ENCODE measurements around the gene NFIB. TPM values are rescaled to one million over a fixed set of nuclear protein-coding genes. Genes with fewer than 3 reads are reported as not detected.

The NFIB gene
- total and polyA plus RNA-seq, 10 of the 15 experiments (the other 5 are each of a cell fraction or from before 2014, with no cell fraction given): under 0.01 to 0.19 (median 0.05) TPM; not detected in 3

DNA sequence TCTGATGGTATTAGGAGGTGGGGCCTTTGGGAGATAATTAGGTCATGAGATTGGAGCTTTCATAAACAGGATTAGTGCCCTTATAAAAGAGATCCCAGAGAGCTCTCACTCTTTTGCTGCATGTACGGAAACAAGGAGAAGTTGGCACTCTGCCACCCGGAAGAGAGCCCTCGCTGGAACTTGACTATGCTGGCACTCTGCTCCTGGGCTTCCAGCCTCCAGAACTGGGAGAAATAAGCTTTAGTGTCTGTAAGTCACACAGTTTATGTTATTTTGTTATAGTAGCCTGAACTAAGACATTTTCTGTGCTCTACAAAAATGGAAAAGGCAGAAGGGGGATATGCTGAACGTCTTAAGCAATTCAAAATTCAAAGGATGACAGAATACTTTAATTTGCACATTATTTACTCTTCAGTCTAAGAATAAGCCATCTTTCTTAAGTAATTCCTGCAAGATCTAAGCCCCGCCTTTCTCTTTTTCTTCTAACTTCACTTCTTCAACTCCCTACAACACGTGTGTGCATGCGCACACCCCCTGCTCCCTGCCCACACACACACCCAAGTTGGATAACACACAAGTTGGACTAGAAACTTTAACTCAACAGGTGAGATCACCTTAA lies 17.3 kb downstream of the NFIB start:
- RAD21 ChIA-PET (ENCODE audit: unreplicated experiment): no interaction called here
- no peak for ATAC-seq
- no peak for TF ChIP-seq NFYA (IDR thresholded peaks at IDR 0.05; ENCODE audit: borderline replicate concordance, low read depth, low read length)
- TF ChIP-seq EP300 (IDR thresholded peaks at IDR 0.05; ENCODE audit: borderline replicate concordance in 1 of 2, control insufficient read depth in 1 of 2, low read depth in 2 of 2, low read length in 2 of 2): no peak
- TF ChIP-seq CHD2 (IDR thresholded peaks at IDR 0.05; ENCODE audit: borderline replicate concordance, low read depth, low read length): no peak
- TF ChIP-seq, protein P1, sequence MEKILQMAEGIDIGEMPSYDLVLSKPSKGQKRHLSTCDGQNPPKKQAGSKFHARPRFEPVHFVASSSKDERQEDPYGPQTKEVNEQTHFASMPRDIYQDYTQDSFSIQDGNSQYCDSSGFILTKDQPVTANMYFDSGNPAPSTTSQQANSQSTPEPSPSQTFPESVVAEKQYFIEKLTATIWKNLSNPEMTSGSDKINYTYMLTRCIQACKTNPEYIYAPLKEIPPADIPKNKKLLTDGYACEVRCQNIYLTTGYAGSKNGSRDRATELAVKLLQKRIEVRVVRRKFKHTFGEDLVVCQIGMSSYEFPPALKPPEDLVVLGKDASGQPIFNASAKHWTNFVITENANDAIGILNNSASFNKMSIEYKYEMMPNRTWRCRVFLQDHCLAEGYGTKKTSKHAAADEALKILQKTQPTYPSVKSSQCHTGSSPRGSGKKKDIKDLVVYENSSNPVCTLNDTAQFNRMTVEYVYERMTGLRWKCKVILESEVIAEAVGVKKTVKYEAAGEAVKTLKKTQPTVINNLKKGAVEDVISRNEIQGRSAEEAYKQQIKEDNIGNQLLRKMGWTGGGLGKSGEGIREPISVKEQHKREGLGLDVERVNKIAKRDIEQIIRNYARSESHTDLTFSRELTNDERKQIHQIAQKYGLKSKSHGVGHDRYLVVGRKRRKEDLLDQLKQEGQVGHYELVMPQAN (conservative IDR thresholded peaks at IDR 0.05): no peak
- TF ChIP-seq, protein P2, sequence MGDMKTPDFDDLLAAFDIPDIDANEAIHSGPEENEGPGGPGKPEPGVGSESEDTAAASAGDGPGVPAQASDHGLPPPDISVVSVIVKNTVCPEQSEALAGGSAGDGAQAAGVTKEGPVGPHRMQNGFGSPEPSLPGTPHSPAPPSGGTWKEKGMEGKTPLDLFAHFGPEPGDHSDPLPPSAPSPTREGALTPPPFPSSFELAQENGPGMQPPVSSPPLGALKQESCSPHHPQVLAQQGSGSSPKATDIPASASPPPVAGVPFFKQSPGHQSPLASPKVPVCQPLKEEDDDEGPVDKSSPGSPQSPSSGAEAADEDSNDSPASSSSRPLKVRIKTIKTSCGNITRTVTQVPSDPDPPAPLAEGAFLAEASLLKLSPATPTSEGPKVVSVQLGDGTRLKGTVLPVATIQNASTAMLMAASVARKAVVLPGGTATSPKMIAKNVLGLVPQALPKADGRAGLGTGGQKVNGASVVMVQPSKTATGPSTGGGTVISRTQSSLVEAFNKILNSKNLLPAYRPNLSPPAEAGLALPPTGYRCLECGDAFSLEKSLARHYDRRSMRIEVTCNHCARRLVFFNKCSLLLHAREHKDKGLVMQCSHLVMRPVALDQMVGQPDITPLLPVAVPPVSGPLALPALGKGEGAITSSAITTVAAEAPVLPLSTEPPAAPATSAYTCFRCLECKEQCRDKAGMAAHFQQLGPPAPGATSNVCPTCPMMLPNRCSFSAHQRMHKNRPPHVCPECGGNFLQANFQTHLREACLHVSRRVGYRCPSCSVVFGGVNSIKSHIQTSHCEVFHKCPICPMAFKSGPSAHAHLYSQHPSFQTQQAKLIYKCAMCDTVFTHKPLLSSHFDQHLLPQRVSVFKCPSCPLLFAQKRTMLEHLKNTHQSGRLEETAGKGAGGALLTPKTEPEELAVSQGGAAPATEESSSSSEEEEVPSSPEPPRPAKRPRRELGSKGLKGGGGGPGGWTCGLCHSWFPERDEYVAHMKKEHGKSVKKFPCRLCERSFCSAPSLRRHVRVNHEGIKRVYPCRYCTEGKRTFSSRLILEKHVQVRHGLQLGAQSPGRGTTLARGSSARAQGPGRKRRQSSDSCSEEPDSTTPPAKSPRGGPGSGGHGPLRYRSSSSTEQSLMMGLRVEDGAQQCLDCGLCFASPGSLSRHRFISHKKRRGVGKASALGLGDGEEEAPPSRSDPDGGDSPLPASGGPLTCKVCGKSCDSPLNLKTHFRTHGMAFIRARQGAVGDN (IDR thresholded peaks at IDR 0.05): no peak
- TF ChIP-seq, protein P3, sequence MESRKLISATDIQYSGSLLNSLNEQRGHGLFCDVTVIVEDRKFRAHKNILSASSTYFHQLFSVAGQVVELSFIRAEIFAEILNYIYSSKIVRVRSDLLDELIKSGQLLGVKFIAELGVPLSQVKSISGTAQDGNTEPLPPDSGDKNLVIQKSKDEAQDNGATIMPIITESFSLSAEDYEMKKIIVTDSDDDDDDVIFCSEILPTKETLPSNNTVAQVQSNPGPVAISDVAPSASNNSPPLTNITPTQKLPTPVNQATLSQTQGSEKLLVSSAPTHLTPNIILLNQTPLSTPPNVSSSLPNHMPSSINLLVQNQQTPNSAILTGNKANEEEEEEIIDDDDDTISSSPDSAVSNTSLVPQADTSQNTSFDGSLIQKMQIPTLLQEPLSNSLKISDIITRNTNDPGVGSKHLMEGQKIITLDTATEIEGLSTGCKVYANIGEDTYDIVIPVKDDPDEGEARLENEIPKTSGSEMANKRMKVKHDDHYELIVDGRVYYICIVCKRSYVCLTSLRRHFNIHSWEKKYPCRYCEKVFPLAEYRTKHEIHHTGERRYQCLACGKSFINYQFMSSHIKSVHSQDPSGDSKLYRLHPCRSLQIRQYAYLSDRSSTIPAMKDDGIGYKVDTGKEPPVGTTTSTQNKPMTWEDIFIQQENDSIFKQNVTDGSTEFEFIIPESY (IDR thresholded peaks at IDR 0.05): no peak
- no peak for TF ChIP-seq WRNIP1 (IDR thresholded peaks at IDR 0.05; ENCODE audit: borderline replicate concordance, low read depth, low read length)
- no peak for TF ChIP-seq FOXK2 (IDR thresholded peaks at IDR 0.05)
- TF ChIP-seq RB1 (IDR thresholded peaks at IDR 0.05; ENCODE audit: borderline replicate concordance): no peak
- no peak for TF ChIP-seq SMAD1 (IDR thresholded peaks at IDR 0.05; ENCODE audit: low read depth, partially characterized antibody)
- TF ChIP-seq TCF3 (IDR thresholded peaks at IDR 0.05; ENCODE audit: borderline replicate concordance, insufficient read depth, low read depth, low read length): no peak
- TF ChIP-seq POLR2AphosphoS5 (IDR thresholded peaks at IDR 0.05; ENCODE audit: low read length): no peak
- no peak for TF ChIP-seq HSF1 (IDR thresholded peaks at IDR 0.05; ENCODE audit: low read depth, low read length)
- no peak for TF ChIP-seq KDM1A (IDR thresholded peaks at IDR 0.05; ENCODE audit: borderline replicate concordance)
- TF ChIP-seq CHD4 (IDR thresholded peaks at IDR 0.05): no peak

More for the DNA sequence above, 17.3 kb downstream of the NFIB start:
- H4K20me1 ChIP-seq (ENCODE audit: control insufficient read depth, insufficient read depth): no peaks in the 10 kb centered on the region
- in situ Hi-C loops (cut with MboI): no loop called here
- FAIRE-seq: no peak
- H2AFZ ChIP-seq (ENCODE audit: control insufficient read depth, low read depth, low read length): no peak overlapping the region
- no peaks in the 10 kb centered on the region for H3K79me2 ChIP-seq (ENCODE audit: control insufficient read depth, insufficient read depth, low read length)
- no peak overlapping the region for H3K9ac ChIP-seq (ENCODE audit: control insufficient read depth, insufficient read depth, low read length)
- 59% methylated on average over 7 of the region's 7 CpGs for WGBS (ENCODE audit: insufficient coverage, insufficient replicate concordance, low lambda C conversion rate, missing lambda C conversion rate)
- DNase-seq (ENCODE audit: low read depth, low spot score): no peak
- H3K27me3 ChIP-seq (replicated peaks in 1 of 2; ENCODE audit: control insufficient read depth in 2 of 2, insufficient read depth in 2 of 2, low read length in 1 of 2): no peaks in the 10 kb centered on the region
- SMC1A ChIA-PET (ENCODE audit: uncharacterized antibody, unreplicated experiment): no interaction called here
- H3K4me1 ChIP-seq (ENCODE audit: control insufficient read depth, insufficient read depth, low read length): no peaks in the 10 kb centered on the region
- CTCF ChIA-PET: no interaction called here
- no peaks in the 10 kb centered on the region for H3K36me3 ChIP-seq (ENCODE audit: control insufficient read depth in 2 of 2, insufficient read depth in 2 of 2, low read length in 1 of 2)
- no peak overlapping the region for H3K27ac ChIP-seq (ENCODE audit: control insufficient read depth, insufficient read depth)
- no TSS peak for BruUV-seq (replicated peaks)
- no peaks in the 10 kb centered on the region for H3K9me3 ChIP-seq (replicated peaks; ENCODE audit: control insufficient read depth, insufficient read depth, low read length)
- POLR2A ChIA-PET: no interaction called here
- H3K4me2 ChIP-seq (ENCODE audit: control insufficient read depth, insufficient read depth): no peak overlapping the region
- no peak overlapping the region for H3K4me3 ChIP-seq
- intact Hi-C loops (cut with micrococcal nuclease; ENCODE audit: unreplicated experiment): loop anchor here (10.0 kb wide), 1 partner anchor 58 kb away; no protein-coding TSS in a partner anchor

All from GM12878 (cell line).